MCF 10A (cell line): Measurements from ENCODE around the gene EPC1. TPM values are rescaled to one million over a fixed set of nuclear protein-coding genes. Genes with fewer than 3 reads are reported as not detected.
"Not testable (repeated sequence)": the region's sequence is repeated elsewhere in the genome, so short reads cannot be mapped to it uniquely, and the experiment has no call there.

Source experiments
- BruUV-seq: library from RNA; stranded (reverse); fragments of 400-500 nt; replicated peaks from 2 replicates; lab custom pipeline; 2021; lab: Mats Ljungman, UMichigan
- CTCF ChIA-PET: fragments of 300-600 bp; sonication (Branson Sonifier 250); formaldehyde crosslinking; extraction: SDS; loops from one replicate; lab custom pipeline; 2021; ENCODE audit warnings: antibody characterized with exemption, inconsistent platforms; lab: Yijun Ruan, JAX
- POLR2A ChIA-PET: fragments of 300-600, 350-650 bp; sonication (Branson Sonifier 250); formaldehyde crosslinking; extraction: SDS; loops from one replicate; lab custom pipeline; 2020; ENCODE audit warnings: antibody characterized with exemption, inconsistent platforms; lab: Yijun Ruan, JAX
- DNase-seq: peaks from one replicate; pipeline ENCODE4 v3.0.0-alpha.2; 2018; ENCODE audit not compliant: unreplicated experiment
- H3K27ac Mint-ChIP-seq: one replicate; pipeline ENCODE4 v1.8.0; 2022; ENCODE audit warnings: mild to moderate bottlenecking, low read depth, mixed read lengths; ENCODE audit not compliant: unreplicated experiment
- H3K27me3 Mint-ChIP-seq: one replicate; pipeline ENCODE4 v1.8.0; 2022; ENCODE audit warnings: mixed read lengths; ENCODE audit not compliant: insufficient read depth, unreplicated experiment
- H3K36me3 Mint-ChIP-seq: one replicate; pipeline ENCODE4 v1.8.0; 2022; ENCODE audit warnings: mild to moderate bottlenecking, moderate library complexity, mixed read lengths; ENCODE audit not compliant: insufficient read depth, unreplicated experiment
- H3K4me1 Mint-ChIP-seq: one replicate; pipeline ENCODE4 v1.8.0; 2022; ENCODE audit warnings: mixed read lengths; ENCODE audit not compliant: insufficient read depth, unreplicated experiment
- H3K4me3 Mint-ChIP-seq: one replicate; pipeline ENCODE4 v1.8.0; 2022; ENCODE audit warnings: mild to moderate bottlenecking, moderate library complexity, mixed read lengths; ENCODE audit not compliant: unreplicated experiment
- H3K9me3 Mint-ChIP-seq: one replicate; pipeline ENCODE4 v1.8.0; 2022; ENCODE audit warnings: mixed read lengths; ENCODE audit not compliant: unreplicated experiment
- CTCF ChIP-seq: fragments of 200-600 bp; IDR thresholded peaks from one replicate; pipeline ENCODE4 v1.8.0; 2022; ENCODE audit warnings: antibody characterized with exemption, mild to moderate bottlenecking; ENCODE audit not compliant: unreplicated experiment
- intact Hi-C: fragments of 100-400 bp; cut with micrococcal nuclease; formaldehyde crosslinking; loops from 2 replicates; pipeline ENCODE4 v1.14.1; 2022
- total RNA-seq: library from RNA; stranded (reverse); gene quantifications from 2 replicates; pipeline ENCODE4 v1.2.3, GENCODE V29; 2022

EPC1 gene
- total RNA-seq, 1 experiment from 2014 or later: 25.5 TPM

- BruUV-seq: no TSS peak
- Mint-ChIP-seq H3K27ac (no peak overlapping the region), H3K36me3 (peaks cover 4% of the 10 kb centered on the region), H3K4me1 (no peaks in the 10 kb centered on the region), H3K27me3 (no peaks in the 10 kb centered on the region), H3K4me3 (no peak overlapping the region), H3K9me3 (no peaks in the 10 kb centered on the region)
- POLR2A ChIA-PET: no interaction called here
- no peak for DNase-seq
- no peak for TF ChIP-seq CTCF
- intact Hi-C loops: no loop called here
- CTCF ChIA-PET: no interaction called here
These were observed 121.0 kb downstream of the EPC1 start for GRCh38 chr10:32225976-32226375.

- CTCF ChIA-PET, POLR2A ChIA-PET, H3K9me3 Mint-ChIP-seq, intact Hi-C loops, DNase-seq, H3K36me3 Mint-ChIP-seq, BruUV-seq, H3K4me3 Mint-ChIP-seq, H3K27me3 Mint-ChIP-seq, H3K27ac Mint-ChIP-seq, H3K4me1 Mint-ChIP-seq: not testable (repeated sequence)
These were observed 124.6 kb downstream of the EPC1 start for GRCh38 chr10:32222376-32222775.

- H3K9me3 Mint-ChIP-seq, POLR2A ChIA-PET, BruUV-seq, H3K27ac Mint-ChIP-seq, intact Hi-C loops, H3K36me3 Mint-ChIP-seq, DNase-seq, H3K4me3 Mint-ChIP-seq, H3K27me3 Mint-ChIP-seq, CTCF ChIA-PET, H3K4me1 Mint-ChIP-seq: not testable (repeated sequence)
These were observed 127.8 kb downstream of the EPC1 start for GRCh38 chr10:32219156-32219555.

GRCh38 chr10:32218206-32219044, 128.5 kb downstream of the EPC1 start:
- DNase-seq, H3K9me3 Mint-ChIP-seq, H3K4me3 Mint-ChIP-seq, H3K27ac Mint-ChIP-seq, H3K36me3 Mint-ChIP-seq, H3K4me1 Mint-ChIP-seq, intact Hi-C loops, H3K27me3 Mint-ChIP-seq, BruUV-seq, POLR2A ChIA-PET, CTCF ChIA-PET: not testable (repeated sequence)

Other genes starting within 250 kb of the EPC1 start
- 6.3 and 9.2 TPM in 2 replicates for gene CCDC7, start 99.0 kb upstream of the EPC1 start, total RNA-seq